Psoas muscle (tissue), 8 donors: Measurements from ENCODE around the gene KMT2A. TPM values are rescaled to one million over a fixed set of nuclear protein-coding genes. Genes with fewer than 3 reads are reported as not detected.

Experiments used
- ATAC-seq, 4 donors: fragments of 200-7000 bp; cut with Tn5 transposase; one replicate each; pipeline ENCODE4 v1.9.1; 2020; ENCODE audit warnings: moderate library complexity in 3 of 4, mild to moderate bottlenecking in 2 of 4
- DNase-seq, 2 donors: peaks; one replicate each; pipeline ENCODE4 v3.0.0-alpha.2; 2020
- H3K27ac ChIP-seq: fragments of 200-600 bp; one replicate; pipeline ENCODE4 v1.8.0; 2022
- H3K27me3 ChIP-seq, 3 donors: fragments of 200-600 bp in 1 of 3; one replicate each; pipeline versions ENCODE4 v1.6.1 to v1.8.0; 2013 to 2022; ENCODE audit warnings: low read length in 2 of 3, mild to moderate bottlenecking in 2 of 3, moderate library complexity in 1 of 3; ENCODE audit not compliant: insufficient read depth in 3 of 3
- H3K36me3 ChIP-seq, 2 donors: fragments of 200-600 bp in 1 of 2; one replicate each; pipeline versions ENCODE4 v1.6.1 to v1.8.0; 2013 to 2022; ENCODE audit warnings: low read depth in 1 of 2, mild to moderate bottlenecking in 1 of 2, moderate library complexity in 1 of 2; ENCODE audit not compliant: insufficient read depth in 1 of 2
- H3K4me1 ChIP-seq: fragments of 200-600 bp; one replicate; pipeline ENCODE4 v1.8.0; 2022
- H3K4me3 ChIP-seq: fragments of 200-600 bp; one replicate; pipeline ENCODE4 v1.8.0; 2022; ENCODE audit warnings: mild to moderate bottlenecking
- H3K9me3 ChIP-seq: fragments of 200-600 bp; one replicate; pipeline ENCODE4 v1.8.0; 2022
- CTCF ChIP-seq: fragments of 200-600 bp; IDR thresholded peaks from one replicate; pipeline ENCODE4 v1.8.0; 2022; ENCODE audit warnings: antibody characterized with exemption
- WGBS, 3 donors: extraction: QIAGEN DNeasy Blood & Tissue Kit; methylation state at CpG; one replicate each; pipeline versions ENCODE4 v1.1.6 to v1.1.7; 2013; 5-methylcytosine and 5-hydroxymethylcytosine counted together
- intact Hi-C, 2 donors: fragments of 100-400 bp; cut with DNase I; formaldehyde crosslinking; loops; one replicate each; pipeline versions ENCODE4 v1.11.0 to v1.14.2; 2022
- polyA plus RNA-seq, 3 donors: library from polyadenylated mRNA; stranded (reverse); fragments of 200-250 nt; gene quantifications; one replicate each; pipeline ENCODE4 v1.2.3, GENCODE V29; 2013
- total RNA-seq, 4 donors: library from RNA; stranded (reverse); fragmentation: NEBNext Ultra II Directional in 2 of 4; extraction: Animal tissue kit (Norgen Biotek cat#: 25700) in 2 of 4; gene quantifications; one replicate each; pipeline versions ENCODE4 v1.2.1 to v1.2.4, GENCODE V29; 2021 to 2023
- donor health status: healthy with polysubstance abuse.
- donor health status: DM: no; HTN: no; CAD: no; lungs with moderate emphysema.
- donor health status: Bipolar disorder and iron deficiency.
- donor health status: healthy.
- donor health status: DM: yes; HTN: yes; CAD: no.
- donor health status: DM: no; HTN: no; CAD: no.
- donor health status: DM: no; HTN: no; CAD: no.
- donor health status: DM: yes; HTN: yes; CAD: no.

Gene KMT2A
- total and polyA plus RNA-seq, 7 donors, result 3.1 to 27.3 (median 18.1) TPM

DNA sequence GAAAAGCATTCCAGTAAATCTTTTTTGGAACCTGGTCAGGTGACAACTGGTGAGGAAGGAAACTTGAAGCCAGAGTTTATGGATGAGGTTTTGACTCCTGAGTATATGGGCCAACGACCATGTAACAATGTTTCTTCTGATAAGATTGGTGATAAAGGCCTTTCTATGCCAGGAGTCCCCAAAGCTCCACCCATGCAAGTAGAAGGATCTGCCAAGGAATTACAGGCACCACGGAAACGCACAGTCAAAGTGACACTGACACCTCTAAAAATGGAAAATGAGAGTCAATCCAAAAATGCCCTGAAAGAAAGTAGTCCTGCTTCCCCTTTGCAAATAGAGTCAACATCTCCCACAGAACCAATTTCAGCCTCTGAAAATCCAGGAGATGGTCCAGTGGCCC lies 66.9 kb downstream of the KMT2A start:
- DNase-seq (no peak), ATAC-seq (no peak)
- Histone ChIP-seq H3K27me3 (no peaks in the 10 kb centered on the region), H3K36me3 (peaks cover 24 to 100% of the 10 kb centered on the region in 2 donors), H3K9me3 (no peaks in the 10 kb centered on the region), H3K27ac (no peak overlapping the region), H3K4me3 (no peak overlapping the region), H3K4me1 (no peaks in the 10 kb centered on the region)
- intact Hi-C loops, result loop anchor here (5.0 kb wide), 2 partner anchors 54 to 116 kb away; no protein-coding TSS in a partner anchor
- WGBS, 3 donors, result 33 to 47% (median 40%) methylated on average over 3 of the region's 3 CpGs
- no peak for TF ChIP-seq CTCF

GRCh38 chr11:118511601-118512000 lies 75.3 kb downstream of the KMT2A start:
- 86 to 93% (median 87%) methylated on average over 5 of the region's 5 CpGs for WGBS, 3 donors
- Histone ChIP-seq H3K27me3 (no peaks in the 10 kb centered on the region), H3K9me3 (no peaks in the 10 kb centered on the region), H3K4me1 (no peaks in the 10 kb centered on the region), H3K27ac (no peak overlapping the region), H3K36me3 (peaks cover 22 to 100% of the 10 kb centered on the region in 2 donors), H3K4me3 (no peak overlapping the region)
- no peak for TF ChIP-seq CTCF
- no peak for DNase-seq
- no peak for ATAC-seq
- intact Hi-C loops, result no loop called here

DNA sequence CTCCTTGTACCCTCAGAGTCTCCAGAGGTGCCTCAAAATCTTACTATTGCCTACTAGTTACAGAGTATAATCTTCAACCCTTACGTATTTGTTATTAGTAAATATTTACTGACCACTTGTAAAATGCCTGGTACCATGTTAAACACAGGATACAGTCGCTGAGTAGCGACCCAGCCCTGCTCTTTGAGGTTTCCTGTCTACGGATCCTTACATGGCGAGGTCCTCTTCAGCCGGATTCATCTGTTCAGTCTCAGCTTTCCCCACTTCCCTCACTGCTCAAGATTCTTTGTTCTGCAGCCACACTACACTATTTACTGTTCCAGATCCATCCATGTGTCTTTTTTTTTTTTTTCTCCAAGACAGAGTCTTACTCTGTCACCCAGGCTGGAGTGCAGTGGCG lies 77.8 kb downstream of the KMT2A start:
- Histone ChIP-seq H3K4me3 (no peak overlapping the region), H3K36me3 (peaks cover 19 to 100% of the 10 kb centered on the region in 2 donors), H3K27me3 (no peaks in the 10 kb centered on the region), H3K9me3 (no peaks in the 10 kb centered on the region), H3K27ac (no peak overlapping the region), H3K4me1 (no peaks in the 10 kb centered on the region)
- WGBS, 3 donors, result 78 to 90% (median 87%) methylated on average over 7 of the region's 7 CpGs
- TF ChIP-seq CTCF, result no peak
- DNase-seq, result no peak
- intact Hi-C loops, result no loop called here
- no peak for ATAC-seq

DNA sequence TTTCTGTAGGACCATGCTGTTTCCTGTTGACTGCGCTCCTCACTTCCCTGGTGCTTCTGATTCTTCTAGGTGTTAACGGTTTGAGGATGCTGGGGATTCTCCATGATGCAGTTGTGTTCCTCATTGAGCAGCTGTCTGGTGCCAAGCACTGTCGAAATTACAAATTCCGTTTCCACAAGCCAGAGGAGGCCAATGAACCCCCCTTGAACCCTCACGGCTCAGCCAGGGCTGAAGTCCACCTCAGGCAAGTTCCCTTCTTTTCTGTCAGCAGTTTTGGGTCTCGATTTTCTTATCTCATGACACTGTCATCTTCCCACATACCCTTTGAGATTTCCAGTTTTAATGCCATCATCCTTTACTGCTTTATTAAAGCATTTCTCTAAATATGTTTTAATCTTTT lies 83.3 kb downstream of the KMT2A start:
- H3K4me1 ChIP-seq, result no peaks in the 10 kb centered on the region
- 82 to 84% (median 84%) methylated on average over 6 of the region's 6 CpGs for WGBS, 3 donors
- peaks cover 17 to 100% of the 10 kb centered on the region in 2 donors for H3K36me3 ChIP-seq
- no peak overlapping the region for H3K4me3 ChIP-seq
- H3K27ac ChIP-seq, result no peak overlapping the region
- no peak for DNase-seq
- intact Hi-C loops, result no loop called here
- TF ChIP-seq CTCF, result no peak
- ATAC-seq, result no peak
- H3K27me3 ChIP-seq, result no peaks in the 10 kb centered on the region
- H3K9me3 ChIP-seq, result no peaks in the 10 kb centered on the region

GRCh38 chr11:118521892-118522311 lies 85.6 kb downstream of the KMT2A start:
- Histone ChIP-seq H3K9me3 (no peaks in the 10 kb centered on the region), H3K27me3 (no peaks in the 10 kb centered on the region), H3K36me3 (peaks cover 13 to 82% of the 10 kb centered on the region in 2 donors), H3K27ac (no peak overlapping the region), H3K4me3 (no peak overlapping the region), H3K4me1 (no peaks in the 10 kb centered on the region)
- 59 to 69% (median 62%) methylated on average over 13 of the region's 13 CpGs for WGBS, 3 donors
- intact Hi-C loops, result no loop called here
- TF ChIP-seq CTCF, result no peak
- ATAC-seq, result no peak
- no peak for DNase-seq
